Measurements from ENCODE around the gene SIGMAR1.

Gene SIGMAR1

DNA sequence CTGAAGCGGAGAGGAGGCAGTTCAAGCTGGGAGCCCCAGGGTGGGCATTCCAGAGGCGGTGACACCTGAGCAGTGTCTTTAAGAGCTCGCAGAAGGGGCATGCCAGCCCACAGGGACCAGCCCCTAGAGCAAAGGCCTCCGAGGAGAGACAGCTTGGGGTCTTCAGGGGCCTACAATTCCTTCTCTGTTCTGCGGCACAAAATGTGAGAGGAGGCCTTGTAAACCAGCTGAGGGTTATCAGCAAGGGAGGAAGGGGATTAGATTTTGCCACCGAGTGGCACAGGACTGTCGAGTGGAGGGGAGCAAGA is 505 bp upstream of the SIGMAR1 start:
- TF ChIP-seq, protein P1, sequence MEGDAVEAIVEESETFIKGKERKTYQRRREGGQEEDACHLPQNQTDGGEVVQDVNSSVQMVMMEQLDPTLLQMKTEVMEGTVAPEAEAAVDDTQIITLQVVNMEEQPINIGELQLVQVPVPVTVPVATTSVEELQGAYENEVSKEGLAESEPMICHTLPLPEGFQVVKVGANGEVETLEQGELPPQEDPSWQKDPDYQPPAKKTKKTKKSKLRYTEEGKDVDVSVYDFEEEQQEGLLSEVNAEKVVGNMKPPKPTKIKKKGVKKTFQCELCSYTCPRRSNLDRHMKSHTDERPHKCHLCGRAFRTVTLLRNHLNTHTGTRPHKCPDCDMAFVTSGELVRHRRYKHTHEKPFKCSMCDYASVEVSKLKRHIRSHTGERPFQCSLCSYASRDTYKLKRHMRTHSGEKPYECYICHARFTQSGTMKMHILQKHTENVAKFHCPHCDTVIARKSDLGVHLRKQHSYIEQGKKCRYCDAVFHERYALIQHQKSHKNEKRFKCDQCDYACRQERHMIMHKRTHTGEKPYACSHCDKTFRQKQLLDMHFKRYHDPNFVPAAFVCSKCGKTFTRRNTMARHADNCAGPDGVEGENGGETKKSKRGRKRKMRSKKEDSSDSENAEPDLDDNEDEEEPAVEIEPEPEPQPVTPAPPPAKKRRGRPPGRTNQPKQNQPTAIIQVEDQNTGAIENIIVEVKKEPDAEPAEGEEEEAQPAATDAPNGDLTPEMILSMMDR (conservative IDR thresholded peaks at IDR 0.05; ENCODE audit: low read length), result no peak
- DNase-seq (ENCODE audit: low read depth), result no peak
- H3K4me3 ChIP-seq (ENCODE audit: low read length), result peak overlapping the region; percentile 76

DNA sequence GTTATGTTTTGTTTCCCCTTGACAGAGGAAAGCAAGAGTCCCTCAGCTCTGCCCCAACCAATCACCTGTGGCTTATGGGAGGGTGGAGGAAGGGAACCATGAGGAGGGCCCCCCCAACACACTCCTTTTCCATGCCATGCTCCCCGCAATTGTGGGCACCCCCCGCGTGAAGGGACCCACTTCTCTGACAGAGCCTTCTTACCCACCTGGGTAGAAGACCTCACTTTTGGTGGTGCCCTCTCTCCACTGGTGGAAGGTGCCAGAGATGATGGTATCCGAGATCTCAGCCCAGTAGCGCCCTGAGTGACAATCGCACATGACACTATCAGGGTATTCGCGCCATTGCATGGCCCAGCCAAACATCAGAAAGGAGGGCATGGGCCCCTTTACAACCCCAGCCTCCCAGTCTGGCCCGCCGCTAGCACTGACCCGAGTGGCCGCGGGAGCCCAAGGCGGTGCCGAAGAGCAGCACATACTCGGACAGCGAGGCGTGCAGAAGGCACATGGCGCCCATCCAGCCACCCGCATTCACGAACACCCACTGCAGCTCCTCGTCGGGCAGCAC is 714 bp downstream of the SIGMAR1 start:
- peak; percentile 35 for DNase-seq (ENCODE audit: low read depth)
- TF ChIP-seq, protein P1 (conservative IDR thresholded peaks at IDR 0.05; ENCODE audit: low read length), result no peak
- peak overlapping the region; percentile 76 for H3K4me3 ChIP-seq (ENCODE audit: low read length)

DNA sequence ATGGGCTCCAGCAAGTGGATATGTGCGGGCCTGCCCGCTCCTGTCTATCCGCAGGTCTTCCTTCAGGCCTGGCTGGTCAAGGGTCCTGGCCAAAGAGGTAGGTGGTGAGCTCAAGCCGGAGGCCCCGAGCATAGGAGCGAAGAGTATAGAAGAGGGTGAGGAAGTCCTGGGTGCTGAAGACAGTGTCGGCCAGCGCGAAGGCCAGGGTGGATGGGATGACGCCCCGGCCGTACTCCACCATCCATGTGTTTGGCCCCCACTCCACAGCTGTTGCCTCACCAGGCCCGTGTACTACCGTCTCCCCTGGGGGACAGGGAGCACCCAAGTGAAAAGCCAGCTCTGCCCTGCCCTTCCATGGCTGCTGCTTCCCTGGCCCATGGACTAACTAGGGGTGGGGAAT is 2.0 kb downstream of the SIGMAR1 start:
- no peak overlapping the region for H3K4me3 ChIP-seq (ENCODE audit: low read length)
- DNase-seq (ENCODE audit: low read depth), result no peak
- TF ChIP-seq, protein P1 (conservative IDR thresholded peaks at IDR 0.05; ENCODE audit: low read length), result no peak

DNA sequence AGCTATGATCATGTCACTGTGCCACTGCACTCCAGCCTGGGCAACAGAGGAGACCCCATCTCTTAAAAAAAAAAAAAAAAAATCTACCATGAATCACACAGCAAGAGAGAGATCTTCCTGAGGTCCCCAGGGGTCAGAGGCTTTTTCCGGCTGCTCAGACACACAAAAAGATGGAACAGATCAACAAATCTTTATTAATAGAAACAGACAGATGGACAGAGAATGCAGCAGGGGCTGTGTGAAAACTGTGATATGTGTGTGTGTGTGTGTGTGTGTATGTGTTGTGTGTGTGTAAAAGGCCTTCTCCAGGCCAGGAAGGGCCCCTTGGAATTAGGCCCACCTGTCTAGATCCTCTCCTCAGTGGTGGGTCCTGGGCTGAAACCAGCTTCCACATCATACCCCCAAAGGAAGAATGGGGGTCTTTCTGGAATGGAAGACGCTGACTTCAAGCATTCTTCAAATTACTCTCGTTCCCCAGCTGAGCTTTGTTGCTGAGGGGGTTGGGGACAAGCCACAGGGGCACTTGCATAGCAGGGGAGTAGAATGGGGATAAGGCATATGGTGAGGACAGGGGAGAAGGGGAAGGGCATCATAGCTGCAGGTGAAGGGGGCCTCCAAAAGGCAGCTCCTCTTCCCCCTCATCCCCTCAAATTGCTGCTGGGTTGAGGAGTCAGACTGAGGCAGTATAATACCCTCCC is 2.9 kb downstream of the SIGMAR1 start:
- no peak for DNase-seq (ENCODE audit: low read depth)
- TF ChIP-seq, protein P1 (conservative IDR thresholded peaks at IDR 0.05; ENCODE audit: low read length), result no peak
- no peak overlapping the region for H3K4me3 ChIP-seq (ENCODE audit: low read length)

DNA sequence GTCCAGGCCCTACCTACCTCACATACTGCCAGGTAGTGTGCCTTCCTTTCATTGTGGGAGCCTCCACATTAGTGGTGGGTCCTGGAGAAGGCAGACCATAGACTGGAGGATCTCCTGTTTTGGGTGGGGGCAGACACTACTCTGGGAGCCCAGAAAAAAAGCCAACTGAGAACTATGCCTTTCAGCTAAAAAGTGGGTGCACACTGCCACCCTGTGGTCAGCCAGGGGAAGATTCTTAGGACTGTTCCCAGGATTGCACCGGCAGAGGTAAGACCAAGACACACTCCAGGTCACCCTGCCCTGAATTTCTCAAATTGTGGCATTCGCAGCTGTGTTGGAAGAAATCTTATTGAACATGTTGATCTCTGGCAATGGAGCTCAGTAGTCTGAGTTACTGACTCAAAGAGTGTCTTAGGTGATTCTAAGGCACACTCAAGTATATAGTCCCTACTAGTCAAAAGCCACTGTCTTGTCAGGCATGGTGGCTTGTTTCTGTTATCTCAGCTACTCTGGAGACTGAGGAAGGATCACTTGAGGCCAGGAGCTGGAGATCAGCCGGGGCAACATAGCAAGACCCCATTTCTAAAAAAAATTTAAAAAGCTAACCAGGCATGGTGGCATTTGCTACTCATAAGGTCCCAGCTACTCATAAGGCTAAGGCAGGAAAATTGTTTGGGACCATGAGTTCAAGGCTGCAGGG is 3.6 kb downstream of the SIGMAR1 start:
- TF ChIP-seq, protein P1 (conservative IDR thresholded peaks at IDR 0.05; ENCODE audit: low read length), result peak; percentile 87
- no peak overlapping the region for H3K4me3 ChIP-seq (ENCODE audit: low read length)
- DNase-seq (ENCODE audit: low read depth), result peak; percentile 62

DNA sequence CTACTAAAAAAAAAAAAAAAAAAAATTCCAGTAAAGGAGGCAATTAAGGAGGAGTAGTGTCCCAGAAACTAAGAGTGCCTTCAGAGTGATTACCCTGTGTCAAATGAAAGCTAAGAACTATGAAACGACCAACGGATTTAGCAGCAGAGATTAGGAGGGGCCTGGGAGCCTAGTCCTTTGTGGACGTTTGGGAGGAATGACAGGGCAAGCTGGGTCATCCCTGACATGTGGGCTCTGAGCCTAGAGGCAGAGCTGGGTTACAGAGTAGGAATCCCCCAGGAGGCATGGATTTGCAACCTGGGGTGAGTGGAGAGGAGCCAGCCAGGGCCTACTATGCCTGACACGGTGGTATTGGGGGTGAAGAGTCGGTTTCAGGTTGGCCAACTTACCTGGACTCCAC is 4.4 kb downstream of the SIGMAR1 start:
- TF ChIP-seq, protein P1 (conservative IDR thresholded peaks at IDR 0.05; ENCODE audit: low read length), result no peak
- no peak for DNase-seq (ENCODE audit: low read depth)
- no peak overlapping the region for H3K4me3 ChIP-seq (ENCODE audit: low read length)
